Right lobe of liver (tissue), 4 donors: ENCODE data around the gene PFN3.

Source experiments
- CTCF ChIP-seq, 4 donors: fragments of 200-600 bp in 3 of 4; fragments of 450-650 bp in 1 of 4; IDR thresholded peaks; one replicate each; pipeline versions ENCODE4 v1.5.1 to v1.8.0; 2016 to 2022; ENCODE audit warnings: antibody characterized with exemption in 4 of 4, mild to moderate bottlenecking in 2 of 4
- POLR2A ChIP-seq: fragments of 450-650 bp; IDR thresholded peaks from one replicate; pipeline ENCODE4 v1.6.1; 2017; ENCODE audit warnings: antibody characterized with exemption, mild to moderate bottlenecking
- donor health status: DM: no; HTN: no; CAD: no.
- donor health status: DM: no; HTN: no; CAD: no.
- donor health status: DM: no; HTN: yes; CAD: no.

DNA sequence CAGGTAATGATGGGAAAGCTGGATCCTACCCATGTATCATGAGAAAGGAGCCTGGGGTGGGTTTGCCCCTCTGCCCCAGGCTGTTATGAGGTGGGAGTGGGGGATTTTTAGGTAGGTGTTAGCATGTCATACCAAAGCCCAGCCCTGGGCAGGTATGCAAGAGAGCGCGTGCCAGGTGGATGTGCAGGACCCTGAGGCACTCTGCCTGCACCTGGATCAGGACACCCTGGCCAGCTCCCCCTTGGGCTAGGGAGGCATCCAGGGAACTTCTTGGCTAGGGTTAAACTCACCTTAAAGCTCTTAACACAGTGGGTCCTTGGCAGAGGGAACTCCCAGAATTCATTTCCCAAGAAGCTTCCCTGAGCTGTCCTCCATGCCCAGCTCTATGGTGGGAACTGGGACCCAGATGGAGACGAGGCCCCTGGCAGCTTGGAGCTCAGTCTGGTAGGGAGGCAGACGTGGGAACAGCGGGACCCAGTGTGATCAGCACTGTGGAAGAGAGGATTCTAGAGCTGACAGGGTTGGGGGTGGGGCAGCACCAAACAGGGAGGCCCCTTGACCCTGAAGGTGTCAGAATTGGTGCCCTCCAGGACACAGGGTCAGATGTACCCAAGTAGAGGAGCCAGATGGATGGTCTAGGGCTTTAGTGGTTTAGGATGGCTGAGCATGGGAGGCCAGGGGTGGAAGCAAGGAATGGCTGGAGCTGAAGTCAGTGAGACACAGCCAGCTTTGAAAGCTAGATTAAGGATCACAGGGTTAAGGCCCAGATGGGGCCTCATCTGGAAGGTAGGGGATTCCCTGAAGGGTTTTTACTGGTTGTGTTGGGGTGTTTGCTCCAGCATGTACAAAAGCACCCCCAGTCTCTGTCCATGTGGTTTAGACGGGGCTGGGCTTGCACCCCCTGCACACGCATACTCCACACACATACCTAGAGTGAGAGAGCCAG is 43.9 kb upstream of the PFN3 start:
- TF ChIP-seq CTCF (IDR thresholded peaks at IDR 0.05) (no peak), POLR2A (no peak)
